PC-3 (cell line): ENCODE data around the gene NTS. TPM values are rescaled to one million over a fixed set of nuclear protein-coding genes. Genes with fewer than 3 reads are reported as not detected.

ENCODE experiments used
- ATAC-seq: fragments of 200-7000 bp; cut with Tn5 transposase; 2 replicates; pipeline ENCODE4 v1.9.1; 2020; ENCODE audit warnings: mild to moderate bottlenecking, moderate library complexity
- BruUV-seq: library from RNA; stranded (reverse); fragments of 400-500 nt; replicated peaks from 2 replicates; lab custom pipeline; 2021; lab: Mats Ljungman, UMichigan
- CTCF ChIA-PET: fragments of 300-600 bp; sonication (Branson Sonifier 250); formaldehyde crosslinking; loops from one replicate; lab custom pipeline; 2022; ENCODE audit warnings: antibody characterized with exemption; lab: Charles Lee
- POLR2A ChIA-PET: fragments of 300-600 bp; sonication (Branson Sonifier 250); formaldehyde crosslinking; loops from one replicate; lab custom pipeline; 2022; ENCODE audit warnings: antibody characterized with exemption; ENCODE audit not compliant: unreplicated experiment; lab: Charles Lee
- DNase-seq: peaks from one replicate; pipeline ENCODE4 v3.0.0-alpha.2; 2015
- H2AFZ ChIP-seq: fragments of 300-600 bp; sonication (generic); 2 replicates; pipeline ENCODE4 v1.6.0; 2016; ENCODE audit warnings: antibody characterized with exemption, low read length
- H3F3A ChIP-seq: fragments of 300-600 bp; sonication (generic); one replicate; pipeline ENCODE4 v1.6.0; 2017; ENCODE audit warnings: antibody characterized with exemption, low read length, control low read depth, mild to moderate bottlenecking; ENCODE audit not compliant: unreplicated experiment
- H3K27ac ChIP-seq: fragments of 300-600 bp; sonication (generic); 2 replicates; pipeline ENCODE4 v1.5.1; 2016; ENCODE audit warnings: mild to moderate bottlenecking, low read length
- H3K27me3 ChIP-seq: fragments of 300-600 bp; sonication (generic); 2 replicates; pipeline ENCODE4 v1.6.1; 2016; ENCODE audit warnings: low read length, mixed read lengths
- H3K36me3 ChIP-seq: fragments of 300-600 bp; sonication (generic); 2 replicates; pipeline ENCODE4 v1.6.1; 2016; ENCODE audit warnings: low read depth, mixed run types, low read length, mixed read lengths
- H3K4me1 ChIP-seq: fragments of 300-600 bp; sonication (generic); 2 replicates; pipeline ENCODE4 v1.5.1; 2016; ENCODE audit warnings: low read length; ENCODE audit not compliant: insufficient read depth
- H3K4me2 ChIP-seq: fragments of 300-600 bp; sonication (generic); 2 replicates; pipeline ENCODE4 v1.6.0; 2016; ENCODE audit warnings: low read length
- H3K4me3 ChIP-seq: fragments of 300-600 bp; sonication (generic); 2 replicates; pipeline ENCODE4 v1.5.1; 2016; ENCODE audit warnings: mild to moderate bottlenecking, low read length, mixed read lengths
- H3K79me2 ChIP-seq: fragments of 300-600 bp; sonication (generic); 2 replicates; pipeline ENCODE4 v1.6.1; 2017; ENCODE audit warnings: low read length, mixed read lengths
- H3K9ac ChIP-seq: fragments of 300-600 bp; sonication (generic); 2 replicates; pipeline ENCODE4 v1.6.0; 2016; ENCODE audit warnings: mild to moderate bottlenecking, low read length
- H3K9me2 ChIP-seq: fragments of 300-600 bp; sonication (generic); replicated peaks from 2 replicates; pipeline ENCODE4 v1.6.1; 2016; ENCODE audit warnings: mixed run types, low read length, mixed read lengths
- H3K9me3 ChIP-seq: fragments of 300-600 bp; sonication (generic); 2 replicates; pipeline ENCODE4 v1.6.1; 2016; ENCODE audit warnings: low read length, mixed read lengths
- H4K20me1 ChIP-seq: fragments of 300-600 bp; sonication (generic); 2 replicates; pipeline ENCODE4 v1.6.1; 2016; ENCODE audit warnings: low read length, mixed read lengths
- CTCF ChIP-seq: fragments of 300-600 bp; sonication (generic); conservative IDR thresholded peaks from 2 replicates; pipeline ENCODE4 v1.5.1; 2017; ENCODE audit warnings: antibody characterized with exemption, low read depth, mild to moderate bottlenecking, low read length
- EZH2 ChIP-seq: fragments of 300-600 bp; sonication (generic); IDR thresholded peaks from one replicate; pipeline ENCODE4 v1.6.1; 2017; ENCODE audit warnings: antibody characterized with exemption, mild to moderate bottlenecking, low read length; ENCODE audit not compliant: unreplicated experiment
- EZH2phosphoT487 ChIP-seq: fragments of 300-600 bp; sonication (generic); IDR thresholded peaks from 2 replicates; pipeline ENCODE4 v1.6.1; 2018; ENCODE audit warnings: mild to moderate bottlenecking, antibody characterized with exemption, low read length, borderline replicate concordance
- intact Hi-C: fragments of 100-400 bp; cut with micrococcal nuclease; formaldehyde crosslinking; loops from 2 replicates; pipeline ENCODE4 v1.9.0; 2023
- total RNA-seq: library from RNA; depleted of rRNA; stranded (reverse); fragments of >200 nt; gene quantifications from 2 replicates; pipeline ENCODE4 v1.2.3, GENCODE V29; 2014

Gene NTS
- total RNA-seq, 1 experiment from 2014 or later, result not detected

- H3K9me2 ChIP-seq, result no peaks in the 10 kb centered on the region
- no peaks in the 10 kb centered on the region for H3K27me3 ChIP-seq
- ATAC-seq, result no peak
- ChIA-PET CTCF (no interaction called here), POLR2A (no interaction called here)
- H3K9me3 ChIP-seq, result no peaks in the 10 kb centered on the region
- no peaks in the 10 kb centered on the region for H3F3A ChIP-seq
- TF ChIP-seq EZH2 (no peak), EZH2phosphoT487 (no peak), CTCF (no peak)
- no peak overlapping the region for H3K27ac ChIP-seq
- no peak overlapping the region for H3K4me3 ChIP-seq
- H3K9ac ChIP-seq, result no peak overlapping the region
- H2AFZ ChIP-seq, result no peak overlapping the region
- intact Hi-C loops, result loop anchor here (5.0 kb wide), 1 partner anchor 64 kb away; no protein-coding TSS in a partner anchor
- no peaks in the 10 kb centered on the region for H3K79me2 ChIP-seq
- no peak for DNase-seq
- no TSS peak for BruUV-seq
- no peaks in the 10 kb centered on the region for H3K36me3 ChIP-seq
- H3K4me2 ChIP-seq, result no peak overlapping the region
- H4K20me1 ChIP-seq, result no peaks in the 10 kb centered on the region
- no peaks in the 10 kb centered on the region for H3K4me1 ChIP-seq
Measured at GRCh38 chr12:85865890-85866289, 8.2 kb upstream of the NTS start.

GRCh38 chr12:85866986-85867776, 6.9 kb upstream of the NTS start:
- intact Hi-C loops, result loop anchor here (1.0 to 5.0 kb wide), 3 partner anchors 65 to 399 kb away; no protein-coding TSS in a partner anchor
- ChIA-PET POLR2A (interaction anchor here (0.6 kb wide), 1 partner anchor 188 kb away, joined by 4 read pairs; no protein-coding TSS in a partner anchor), CTCF (interaction anchor here (0.5 to 1.7 kb wide), 10 partner anchors 31 to 402 kb away, joined by 3 to 21 read pairs (median 4); partner anchors contain the start of gene RASSF9)
- Histone ChIP-seq H3K4me3 (no peak overlapping the region), H3F3A (no peaks in the 10 kb centered on the region), H4K20me1 (no peaks in the 10 kb centered on the region), H3K79me2 (no peaks in the 10 kb centered on the region), H2AFZ (no peak overlapping the region), H3K4me1 (no peaks in the 10 kb centered on the region), H3K27ac (no peak overlapping the region), H3K9me3 (no peaks in the 10 kb centered on the region), H3K27me3 (no peaks in the 10 kb centered on the region), H3K4me2 (no peak overlapping the region), H3K36me3 (no peaks in the 10 kb centered on the region), H3K9me2 (no peaks in the 10 kb centered on the region), H3K9ac (no peak overlapping the region)
- BruUV-seq, result no TSS peak
- DNase-seq, result peak; percentile 72
- peak; percentile 79 for ATAC-seq
- TF ChIP-seq EZH2phosphoT487, result no peak
- TF ChIP-seq CTCF, result peak; percentile 90
